SK-N-MC (cell line): ENCODE data around the gene KIAA0930.

Source experiments
- DNase-seq: peaks from one replicate; pipeline ENCODE4 v3.0.0-alpha.2; 2011; ENCODE audit warnings: low read depth, low spot score
- H3K27ac ChIP-seq: fragments of 200-600 bp; sonication (generic); 2 replicates; pipeline ENCODE4 v1.5.1; 2016; ENCODE audit warnings: mixed run types
- H3K36me3 ChIP-seq: fragments of 200-600 bp; sonication (generic); 2 replicates; pipeline ENCODE4 v1.6.1; 2017; ENCODE audit warnings: antibody characterized with exemption, low read length, mixed read lengths; ENCODE audit not compliant: insufficient read depth
- H3K4me3 ChIP-seq: fragments of 200-600 bp; sonication (generic); 2 replicates; pipeline ENCODE4 v1.5.1; 2016
- H3K9ac ChIP-seq: fragments of 200-600 bp; sonication (generic); 2 replicates; pipeline ENCODE4 v1.8.0; 2017; ENCODE audit warnings: mixed run types, mixed read lengths; ENCODE audit not compliant: insufficient read length
- H3K9me3 ChIP-seq: fragments of 200-600 bp; sonication (generic); 2 replicates; pipeline ENCODE4 v1.6.1; 2017; ENCODE audit warnings: low read depth, mild to moderate bottlenecking, antibody characterized with exemption, low read length, moderate library complexity, mixed read lengths
- EZH2 ChIP-seq: fragments of 200-600 bp; sonication (generic); IDR thresholded peaks from one replicate; pipeline ENCODE4 v1.6.1; 2017; ENCODE audit warnings: antibody characterized with exemption
- FOXP2 ChIP-seq: optimal IDR thresholded peaks from 2 replicates; pipeline ENCODE3; 2011; ENCODE audit warnings: mild to moderate bottlenecking, moderate library complexity; ENCODE audit not compliant: insufficient read depth; ENCODE audit errors: extremely low read length, control extremely low read depth
- POLR2AphosphoS5 ChIP-seq: IDR thresholded peaks from 2 replicates; pipeline ENCODE4 v1.6.1; 2012; ENCODE audit warnings: mild to moderate bottlenecking, low read depth, low read length, borderline replicate concordance

Gene KIAA0930

DNA sequence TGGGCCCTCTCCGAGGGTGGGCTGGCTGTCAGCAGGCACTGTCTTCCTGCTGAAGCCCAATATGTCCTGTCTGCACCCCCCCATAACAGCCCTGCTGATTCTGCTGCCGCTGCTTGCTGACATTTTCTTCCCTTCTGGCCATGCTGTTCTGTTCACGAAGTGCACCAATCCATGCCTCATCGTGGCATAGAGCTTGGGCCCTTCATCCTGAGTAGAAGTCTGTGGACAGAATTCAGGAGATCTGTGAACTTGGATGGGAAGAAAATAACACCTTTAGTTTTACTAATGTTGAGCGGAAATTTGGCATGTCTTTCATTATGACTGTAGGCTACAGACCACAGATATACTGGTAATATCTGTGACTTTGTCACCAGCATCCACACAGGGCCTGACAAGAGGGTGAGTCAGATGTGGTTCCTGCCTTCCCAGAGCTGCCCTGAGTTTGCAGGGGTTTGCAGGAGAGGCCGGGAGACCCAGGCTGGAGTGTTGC, 14.1 kb upstream of the KIAA0930 start:
- H3K4me3 ChIP-seq, result no peak overlapping the region
- TF ChIP-seq EZH2, result no peak
- TF ChIP-seq POLR2AphosphoS5, result no peak
- no peak for TF ChIP-seq FOXP2
- H3K27ac ChIP-seq, result no peak overlapping the region
- H3K9ac ChIP-seq, result no peak overlapping the region
- DNase-seq, result no peak
- no peaks in the 10 kb centered on the region for H3K9me3 ChIP-seq
- no peaks in the 10 kb centered on the region for H3K36me3 ChIP-seq

DNA sequence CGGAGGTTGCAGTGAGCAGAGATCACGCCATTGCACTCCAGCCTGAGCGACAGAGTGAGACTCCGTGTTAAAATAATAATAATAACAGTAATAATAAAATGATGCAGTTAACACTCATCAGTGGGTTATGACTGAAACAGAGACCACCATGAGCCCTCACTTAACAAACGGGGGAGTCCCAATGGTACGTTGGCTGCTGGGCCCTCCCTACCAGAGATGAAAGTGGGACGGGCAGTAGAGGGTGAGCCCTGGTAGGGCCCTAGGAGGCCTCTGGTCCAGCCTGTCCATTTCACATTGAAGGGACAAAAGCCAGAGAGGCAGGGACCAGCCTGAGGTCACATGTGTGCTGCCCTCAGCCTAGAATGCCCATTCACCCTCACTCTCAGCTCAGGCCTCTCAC, 13.7 kb upstream of the KIAA0930 start:
- H3K4me3 ChIP-seq, result no peak overlapping the region
- H3K9me3 ChIP-seq, result no peaks in the 10 kb centered on the region
- no peaks in the 10 kb centered on the region for H3K36me3 ChIP-seq
- no peak overlapping the region for H3K27ac ChIP-seq
- TF ChIP-seq FOXP2, result no peak
- no peak overlapping the region for H3K9ac ChIP-seq
- DNase-seq, result no peak

DNA sequence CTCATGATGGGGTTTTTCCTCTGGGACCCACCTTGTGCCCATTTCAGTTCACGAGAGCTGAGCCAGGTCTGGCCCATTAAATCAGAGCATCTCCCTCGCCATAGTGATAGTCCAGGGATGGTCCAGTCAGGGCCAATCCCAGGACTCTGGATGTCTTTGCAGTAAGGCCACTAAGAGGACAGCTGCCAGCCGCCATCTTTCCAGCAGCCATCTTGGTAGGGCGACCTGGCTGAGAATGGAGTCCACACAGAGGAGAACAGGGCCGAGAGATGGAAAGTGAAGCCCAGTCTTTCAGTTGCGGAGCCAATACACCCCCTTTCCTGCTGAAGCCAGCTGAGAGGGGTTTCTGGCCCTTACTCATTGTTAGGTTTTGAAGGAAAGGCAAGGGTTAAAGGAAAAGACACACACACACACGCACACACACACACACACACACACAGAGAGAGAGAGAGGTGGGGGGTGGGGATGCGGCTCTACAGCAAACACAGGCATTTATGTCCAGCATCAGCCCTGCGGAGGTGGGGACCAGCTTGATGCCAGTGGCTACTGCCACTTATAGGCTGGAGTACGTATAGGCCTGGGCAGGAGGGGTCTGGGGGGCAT, 12.4 kb upstream of the KIAA0930 start:
- Histone ChIP-seq H3K9me3 (no peaks in the 10 kb centered on the region), H3K9ac (no peak overlapping the region), H3K4me3 (no peak overlapping the region), H3K36me3 (no peaks in the 10 kb centered on the region), H3K27ac (no peak overlapping the region)
- DNase-seq, result no peak
- TF ChIP-seq POLR2AphosphoS5 (no peak), EZH2 (no peak)

DNA sequence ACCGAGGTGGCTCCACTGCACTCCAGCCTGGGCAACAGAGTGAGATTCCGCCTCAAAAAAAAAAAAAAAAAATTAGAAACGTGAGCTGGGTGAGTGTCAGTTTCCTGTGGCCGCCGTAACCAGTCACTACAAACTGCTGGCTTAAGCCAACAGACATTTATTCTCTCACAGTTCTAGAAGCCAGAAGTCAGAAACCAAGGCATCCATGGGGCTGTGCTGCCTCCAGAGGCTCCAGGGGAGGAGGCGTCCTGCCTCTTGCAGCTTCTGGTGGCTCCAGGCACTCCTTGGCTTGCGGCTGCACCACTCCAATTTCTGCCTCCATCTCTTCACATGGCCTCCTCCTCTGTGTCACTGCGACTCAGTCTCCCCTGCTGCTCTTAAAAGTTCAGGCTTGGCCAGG, 11.1 kb upstream of the KIAA0930 start:
- no peak for TF ChIP-seq EZH2
- TF ChIP-seq FOXP2, result no peak
- TF ChIP-seq POLR2AphosphoS5, result no peak
- no peaks in the 10 kb centered on the region for H3K36me3 ChIP-seq
- DNase-seq, result no peak
- no peak overlapping the region for H3K9ac ChIP-seq
- H3K4me3 ChIP-seq, result no peak overlapping the region
- H3K27ac ChIP-seq, result no peak overlapping the region
- no peaks in the 10 kb centered on the region for H3K9me3 ChIP-seq

DNA sequence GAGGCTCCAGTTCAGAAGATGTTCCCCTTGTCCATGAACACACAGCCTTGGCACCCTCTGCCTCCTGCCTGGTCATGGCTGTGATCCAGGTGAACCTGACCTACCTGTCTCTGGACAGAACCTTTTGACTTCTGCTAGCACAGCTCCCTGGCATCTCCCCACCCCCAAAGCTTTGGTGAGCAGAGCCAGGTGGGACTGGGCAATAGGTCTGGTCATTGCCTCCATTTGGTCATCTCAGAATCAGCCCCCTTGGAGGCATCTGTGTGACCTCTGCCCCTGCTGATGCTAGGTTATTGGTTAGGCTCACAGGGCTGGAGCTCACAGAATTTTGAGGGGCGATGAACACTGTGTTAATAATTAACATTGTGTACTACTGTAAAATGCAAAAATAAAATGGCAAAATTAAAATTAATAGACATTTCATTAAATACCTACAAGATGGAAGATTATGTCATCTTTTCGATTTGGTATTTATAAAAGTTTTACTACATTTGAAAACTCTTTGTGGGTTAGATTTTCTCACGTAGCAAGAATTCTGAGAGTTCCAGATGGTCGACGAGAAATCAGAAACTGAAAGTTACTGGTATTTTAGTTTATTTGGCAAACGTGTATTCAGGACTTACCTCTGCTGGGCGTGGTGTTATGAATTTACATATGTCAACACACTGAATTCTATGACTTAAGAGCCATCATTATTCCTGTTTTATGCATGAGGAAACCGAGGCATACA, 8.3 kb upstream of the KIAA0930 start:
- Histone ChIP-seq H3K9me3 (no peaks in the 10 kb centered on the region), H3K36me3 (no peaks in the 10 kb centered on the region), H3K4me3 (no peak overlapping the region), H3K9ac (no peak overlapping the region), H3K27ac (no peak overlapping the region)
- DNase-seq, result no peak
- TF ChIP-seq EZH2, result no peak
- TF ChIP-seq POLR2AphosphoS5, result no peak
- TF ChIP-seq FOXP2, result no peak

DNA sequence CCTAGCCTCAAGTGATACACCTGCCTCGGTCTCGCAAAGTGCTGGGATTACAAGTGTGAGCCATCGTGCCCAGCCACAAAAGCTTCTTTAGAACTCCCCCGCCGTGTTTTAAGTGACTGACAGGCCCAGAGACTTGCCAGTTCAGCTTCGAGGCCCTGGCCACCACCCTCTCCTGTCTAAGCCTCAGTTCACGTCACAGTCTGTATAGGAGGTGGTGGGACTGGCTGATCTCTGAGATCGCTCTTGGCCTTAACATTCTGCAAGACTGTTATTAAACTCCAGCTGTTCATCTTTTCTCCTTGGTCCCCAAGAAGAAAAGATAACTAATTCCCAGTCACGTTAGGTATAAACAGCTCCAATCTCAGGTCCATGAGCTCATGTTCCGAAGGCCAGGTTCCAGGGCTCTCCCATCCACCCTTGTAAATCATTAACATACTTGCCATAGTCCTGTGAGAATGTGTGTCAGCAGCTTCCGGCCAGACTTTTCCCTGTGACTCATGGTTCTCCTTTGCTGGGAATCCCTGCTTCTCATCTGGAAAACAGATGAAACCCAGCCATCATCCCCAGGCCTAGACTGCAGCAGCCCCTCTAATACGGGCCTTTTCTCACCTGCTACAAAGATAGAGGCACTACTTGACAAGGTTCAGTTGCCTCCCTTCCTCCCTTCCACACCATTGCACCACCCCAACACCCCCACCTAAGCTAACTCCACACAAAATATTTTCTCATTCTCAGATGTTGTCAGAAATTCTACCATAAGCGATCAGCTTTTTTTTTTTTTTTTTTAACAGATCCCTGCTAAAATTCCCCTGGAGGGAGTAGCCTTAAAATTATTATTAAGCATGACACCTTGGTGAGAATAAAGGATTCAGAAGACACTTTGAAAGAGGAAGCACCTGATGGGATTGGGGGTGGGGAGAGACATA, 5.6 kb upstream of the KIAA0930 start:
- Histone ChIP-seq H3K9me3 (no peaks in the 10 kb centered on the region), H3K9ac (no peak overlapping the region), H3K4me3 (no peak overlapping the region), H3K36me3 (no peaks in the 10 kb centered on the region), H3K27ac (no peak overlapping the region)
- TF ChIP-seq FOXP2 (no peak), EZH2 (no peak), POLR2AphosphoS5 (no peak)
- DNase-seq, result no peak

DNA sequence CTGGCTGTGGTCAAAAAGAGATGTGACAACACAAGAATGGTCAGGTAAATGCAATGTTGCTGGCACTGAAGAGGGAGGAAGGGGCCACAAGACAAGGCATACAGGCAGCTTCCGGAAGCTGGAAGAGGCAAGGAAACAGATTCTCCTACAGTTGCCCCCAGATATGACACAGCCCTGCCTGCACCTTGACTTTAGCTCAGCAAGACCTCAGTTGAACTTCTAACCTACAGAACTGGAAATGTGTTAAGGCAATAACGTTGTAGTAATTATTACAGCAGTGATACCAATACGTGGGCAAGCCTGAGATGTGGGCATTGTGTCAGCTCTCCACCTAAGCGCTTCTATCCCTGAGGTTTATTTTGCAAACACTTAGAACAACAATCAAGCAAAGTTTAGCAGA, 4.2 kb upstream of the KIAA0930 start:
- Histone ChIP-seq H3K4me3 (no peak overlapping the region), H3K27ac (no peak overlapping the region), H3K9ac (no peak overlapping the region), H3K36me3 (no peaks in the 10 kb centered on the region), H3K9me3 (no peaks in the 10 kb centered on the region)
- TF ChIP-seq POLR2AphosphoS5 (no peak), FOXP2 (no peak), EZH2 (no peak)
- DNase-seq, result no peak

GRCh38 chr22:45242778-45243191, 2.1 kb upstream of the KIAA0930 start:
- TF ChIP-seq FOXP2, result no peak
- no peak for TF ChIP-seq POLR2AphosphoS5
- TF ChIP-seq EZH2, result no peak
- Histone ChIP-seq H3K36me3 (no peaks in the 10 kb centered on the region), H3K9me3 (no peaks in the 10 kb centered on the region), H3K4me3 (no peak overlapping the region), H3K9ac (no peak overlapping the region), H3K27ac (no peak overlapping the region)
- DNase-seq, result no peak
